HG02798 (cell line): Measurements from ENCODE around the gene SMARCD1.

ENCODE experiments used
- ATAC-seq: cut with Tn5 transposase; IDR thresholded peaks from one replicate; pipeline ENCODE4 v1.9.1; 2021; ENCODE audit warnings: mild to moderate bottlenecking; ENCODE audit not compliant: unreplicated experiment, poor library complexity

The SMARCD1 gene

GRCh38 chr12:50084775-50085614 lies at the start of gene SMARCD1:
SMARCD1 (plus strand) TSS chr12:50085342; CDS start chr12:50085370, 28 bp downstream.
- ATAC-seq: peak; percentile 93

GRCh38 chr12:50038336-50038735 lies 46.8 kb upstream of the SMARCD1 start:
- ATAC-seq: no peak

- ATAC-seq: no peak
Observed at GRCh38 chr12:50039151-50039835, 45.8 kb upstream of the SMARCD1 start.

- no peak for ATAC-seq
Observed at GRCh38 chr12:50040657-50041056, 44.5 kb upstream of the SMARCD1 start.

DNA sequence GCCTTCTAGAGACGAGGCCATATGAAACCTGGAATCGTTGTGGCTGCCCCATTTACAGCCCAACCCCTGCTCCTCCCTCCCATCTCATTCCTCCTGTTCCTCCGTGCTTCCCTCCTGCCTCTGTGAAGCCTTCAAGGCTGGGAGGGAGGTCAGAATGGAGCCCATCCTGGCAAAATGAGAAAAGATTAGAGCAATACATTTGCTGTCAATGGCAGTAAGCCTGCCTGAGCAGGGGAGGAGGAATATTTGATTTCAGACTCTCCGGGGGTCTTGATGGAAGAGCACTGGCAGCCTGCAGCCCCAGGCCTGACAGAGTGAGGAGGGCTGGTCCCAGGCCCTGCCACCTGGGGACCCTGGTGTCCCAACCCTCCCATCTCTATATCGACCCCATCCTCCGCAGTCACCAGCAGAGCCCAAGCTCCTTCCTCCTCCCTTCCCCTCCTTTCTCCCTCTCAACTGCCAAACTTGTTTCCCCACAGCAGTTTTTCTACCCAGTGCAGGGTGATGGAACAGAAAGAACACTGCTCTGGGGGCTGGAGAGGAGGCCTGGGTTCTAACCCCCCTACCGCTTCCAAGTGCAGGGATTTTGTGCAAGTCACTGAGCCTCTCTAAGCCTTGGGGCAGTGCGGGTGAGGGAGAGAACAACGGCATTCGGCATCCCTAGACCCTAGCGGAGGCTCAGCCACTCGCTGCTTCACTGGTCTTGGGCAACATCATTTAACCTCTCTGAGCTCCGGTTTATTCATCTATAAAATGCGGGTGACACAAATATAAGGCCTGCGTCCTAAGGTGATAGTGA lies 43.9 kb upstream of the SMARCD1 start:
- no peak for ATAC-seq

DNA sequence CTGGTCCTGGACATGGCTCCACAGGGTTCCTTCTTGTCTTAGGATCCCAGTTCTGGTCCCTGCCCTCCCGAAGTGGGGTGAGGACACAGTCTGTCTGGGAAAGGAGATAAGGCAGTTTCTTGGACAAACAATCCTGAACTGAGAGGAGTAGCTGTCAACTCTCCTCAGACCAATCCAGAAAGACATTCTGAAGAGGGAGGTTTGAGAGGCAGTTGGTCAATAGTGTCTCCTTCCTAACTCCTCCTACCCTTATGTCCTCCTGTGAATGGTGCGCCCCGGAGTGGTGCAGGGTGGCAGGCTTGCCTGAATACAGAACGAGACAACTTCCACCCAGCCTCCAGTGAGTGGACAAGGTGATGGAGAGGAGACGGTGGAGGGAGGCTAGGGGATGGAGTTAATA lies 43.2 kb upstream of the SMARCD1 start:
- ATAC-seq: no peak

GRCh38 chr12:50042693-50043092 lies 42.4 kb upstream of the SMARCD1 start:
- ATAC-seq: no peak

DNA sequence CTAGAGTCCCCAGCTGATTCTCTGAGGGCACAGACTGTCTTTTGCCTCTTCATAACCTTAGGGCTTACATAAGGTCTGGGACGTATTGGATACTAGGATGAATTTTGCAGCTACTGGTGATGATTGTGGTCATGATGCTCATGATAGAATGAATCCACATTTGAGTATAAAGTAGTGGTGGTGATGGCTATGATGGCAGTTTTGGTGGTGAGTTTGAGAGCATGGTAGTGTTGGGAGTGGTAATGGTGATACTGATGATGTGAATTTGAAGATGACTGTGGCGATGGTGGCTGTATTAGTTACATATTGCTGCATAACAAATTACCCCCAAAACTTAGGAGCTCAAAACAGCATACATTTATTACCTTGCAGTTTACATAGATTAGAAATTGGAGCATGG lies 41.8 kb upstream of the SMARCD1 start:
- ATAC-seq: no peak

GRCh38 chr12:50043854-50044253 lies 41.3 kb upstream of the SMARCD1 start:
- ATAC-seq: no peak

DNA sequence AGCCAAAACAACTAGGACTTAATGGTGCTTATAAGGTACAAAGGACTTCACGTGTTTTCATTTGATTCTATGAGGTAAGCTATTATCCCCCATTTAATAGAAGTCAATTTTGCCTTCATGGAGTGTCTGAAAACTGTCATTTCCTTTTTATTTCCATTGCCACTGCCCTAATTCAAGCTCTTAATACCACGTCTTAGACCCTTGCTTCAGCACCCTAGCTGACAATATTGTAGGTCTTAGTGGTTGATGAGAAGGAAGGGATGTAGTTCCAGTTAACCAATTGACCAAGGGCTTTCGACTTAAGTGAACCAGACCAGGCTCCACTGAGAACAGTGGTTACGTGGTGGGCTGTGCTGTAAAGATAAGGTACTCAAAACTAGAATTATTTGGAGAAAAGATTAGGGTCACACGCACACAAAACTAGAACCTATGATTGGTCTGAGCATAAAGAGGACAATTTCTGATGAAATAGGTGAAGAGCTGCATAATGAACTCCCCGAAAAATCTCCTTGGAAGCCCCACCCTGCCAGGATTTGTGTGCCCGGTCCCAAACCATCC lies 37.4 kb upstream of the SMARCD1 start:
- no peak for ATAC-seq

DNA sequence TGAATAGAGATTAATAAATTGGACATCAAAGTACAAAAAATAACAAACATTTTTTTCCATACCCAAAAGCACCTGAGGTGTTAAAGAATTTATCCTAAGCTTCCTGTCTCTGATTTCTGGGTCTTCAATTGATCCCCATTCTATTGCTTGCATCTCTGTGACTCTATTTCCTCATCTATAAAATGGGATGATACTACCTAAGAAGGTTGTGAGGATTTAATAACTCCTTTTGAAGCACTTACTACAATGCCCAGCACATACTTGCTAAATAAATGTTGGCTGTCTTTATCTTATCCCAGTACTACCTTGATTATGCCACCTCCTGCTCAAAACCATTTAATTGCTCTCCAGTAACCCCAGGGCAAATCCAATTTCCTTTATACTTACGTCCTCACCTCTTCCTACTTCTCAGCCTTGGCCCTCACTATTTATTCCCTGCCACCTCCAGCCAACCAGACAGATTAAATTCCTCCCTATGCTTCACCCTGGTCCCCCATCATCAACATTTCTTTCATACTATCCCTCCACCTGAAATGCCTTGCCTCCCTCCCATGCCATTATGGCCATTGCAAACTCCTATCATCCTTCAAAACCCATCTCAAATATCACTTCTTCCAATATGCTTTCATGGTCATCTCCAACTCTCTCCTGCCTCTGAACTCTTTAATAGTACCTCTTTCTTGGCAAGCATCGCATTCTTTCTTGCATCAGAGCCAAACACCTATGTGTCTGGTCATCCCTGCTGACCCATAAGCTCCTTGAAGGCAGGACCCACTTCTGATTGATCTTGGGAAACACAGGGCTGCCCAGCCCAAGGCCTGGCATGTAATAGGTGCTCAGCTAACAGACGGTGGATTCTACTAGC lies 35.7 kb upstream of the SMARCD1 start:
- no peak for ATAC-seq

GRCh38 chr12:50050119-50050385 lies 35.1 kb upstream of the SMARCD1 start:
- no peak for ATAC-seq

DNA sequence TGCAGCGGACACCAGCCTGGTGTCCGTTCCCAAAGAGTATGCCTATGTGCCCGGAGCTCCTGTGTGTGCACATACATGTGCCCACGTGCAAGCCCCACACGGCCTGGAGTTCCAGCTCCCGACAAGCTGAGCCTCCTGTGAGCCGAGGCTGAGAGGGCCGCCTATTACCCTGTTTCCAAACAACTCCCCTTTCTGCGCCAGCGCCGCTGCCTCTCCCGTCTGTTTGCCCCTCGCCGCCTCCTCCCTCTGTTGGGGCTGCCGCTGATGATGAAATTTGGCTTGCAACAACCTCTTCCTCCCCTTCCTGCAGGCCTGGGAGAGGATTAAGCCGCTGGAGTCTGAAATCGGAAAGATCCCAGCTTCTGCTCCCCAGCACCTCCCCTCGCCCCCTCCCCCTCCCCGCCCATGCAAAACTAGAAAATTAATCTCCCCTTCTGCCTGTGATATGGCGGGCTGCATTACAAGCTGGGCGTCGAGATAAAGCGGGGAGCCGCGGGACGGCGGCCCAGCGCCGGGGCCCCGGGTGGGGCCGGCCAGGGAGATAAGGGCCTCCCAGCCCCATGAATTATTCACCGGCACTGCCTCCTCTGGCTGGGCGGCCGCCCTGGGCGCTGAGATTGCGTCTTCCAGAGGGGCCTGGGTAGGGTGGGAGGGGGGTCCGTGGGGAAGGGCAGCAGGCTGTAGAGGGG lies 34.6 kb upstream of the SMARCD1 start:
- no peak for ATAC-seq

GRCh38 chr12:50051101-50051806 lies 33.9 kb upstream of the SMARCD1 start:
- no peak for ATAC-seq

GRCh38 chr12:50052544-50052943 lies 32.6 kb upstream of the SMARCD1 start:
- no peak for ATAC-seq

DNA sequence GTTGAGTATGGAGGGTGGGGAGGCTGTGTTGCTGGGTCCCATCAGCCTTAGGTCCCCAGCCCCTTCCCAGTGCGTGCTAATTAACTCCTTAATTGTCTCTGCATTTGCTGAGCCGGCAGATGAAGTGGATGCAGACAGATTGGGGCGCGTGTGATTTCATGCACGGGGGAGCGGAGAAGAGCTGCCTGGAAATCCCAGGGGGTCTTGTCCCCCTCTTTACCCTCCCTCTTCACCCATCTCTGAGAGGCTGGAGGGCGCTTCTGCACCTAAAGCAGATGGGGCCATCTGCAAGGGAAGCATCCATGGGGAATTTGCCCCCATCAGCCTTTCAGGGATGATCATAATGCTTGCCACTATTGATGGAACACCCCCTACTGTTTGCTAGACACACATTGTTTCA lies 32.2 kb upstream of the SMARCD1 start:
- ATAC-seq: no peak

- no peak for ATAC-seq
Observed at GRCh38 chr12:50053583-50053982, 31.6 kb upstream of the SMARCD1 start.

- ATAC-seq: peak; percentile 52
Observed at GRCh38 chr12:50055831-50056638, 29.1 kb upstream of the SMARCD1 start.
